GM19452 (cell line): ENCODE results near the gene UGT1A7.

Experiments used
- ATAC-seq: cut with Tn5 transposase; IDR thresholded peaks from one replicate; pipeline ENCODE4 v1.9.1; 2021; ENCODE audit not compliant: unreplicated experiment

Gene UGT1A7

GRCh38 chr2:233795735-233796171 is 114.1 kb downstream of the UGT1A7 start:
- no peak for ATAC-seq

- ATAC-seq, result no peak
Observed at GRCh38 chr2:233796254-233796653, 114.6 kb downstream of the UGT1A7 start.

- ATAC-seq, result no peak
Observed at GRCh38 chr2:233798335-233799086, 116.8 kb downstream of the UGT1A7 start.

GRCh38 chr2:233799087-233799665 is 117.5 kb downstream of the UGT1A7 start:
- ATAC-seq, result no peak

GRCh38 chr2:233799716-233800115 is 118.0 kb downstream of the UGT1A7 start:
- no peak for ATAC-seq

- ATAC-seq, result no peak
Observed at GRCh38 chr2:233800208-233800607, 118.5 kb downstream of the UGT1A7 start.

- no peak for ATAC-seq
Observed at GRCh38 chr2:233801357-233802131, 119.8 kb downstream of the UGT1A7 start.

GRCh38 chr2:233802132-233802815 is 120.6 kb downstream of the UGT1A7 start:
- no peak for ATAC-seq

GRCh38 chr2:233803292-233803911 is 121.7 kb downstream of the UGT1A7 start:
- no peak for ATAC-seq

GRCh38 chr2:233803994-233804393 is 122.3 kb downstream of the UGT1A7 start:
- ATAC-seq, result no peak

GRCh38 chr2:233807215-233807865 is 125.6 kb downstream of the UGT1A7 start:
- no peak for ATAC-seq

GRCh38 chr2:233807966-233808935 is 126.5 kb downstream of the UGT1A7 start:
- ATAC-seq, result no peak

GRCh38 chr2:233810385-233810784 is 128.7 kb downstream of the UGT1A7 start:
- ATAC-seq, result no peak

GRCh38 chr2:233811087-233811486 is 129.4 kb downstream of the UGT1A7 start:
- ATAC-seq, result no peak

- ATAC-seq, result no peak
Observed at GRCh38 chr2:233811732-233812131, 130.0 kb downstream of the UGT1A7 start.

- no peak for ATAC-seq
Observed at GRCh38 chr2:233813236-233814055, 131.7 kb downstream of the UGT1A7 start.

GRCh38 chr2:233814056-233814835 is 132.5 kb downstream of the UGT1A7 start:
- ATAC-seq, result no peak

- ATAC-seq, result no peak
Observed at GRCh38 chr2:233815861-233816260, 134.2 kb downstream of the UGT1A7 start.
